WTC11 (cell line): ENCODE data around the gene CDH13.

Experiments
- AR ChIP-seq: fragments of 250-450 bp; sonication (Bioruptor Pico); IDR thresholded peaks from 2 replicates; pipeline ENCODE4 v1.9.0; 2021; ENCODE audit warnings: mild to moderate bottlenecking
- NFE2L1 ChIP-seq: sonication (generic); formaldehyde crosslinking; IDR thresholded peaks from 2 replicates; pipeline ENCODE4 v1.8.1; 2023; ENCODE audit warnings: missing genetic modification reagents
- USF2 ChIP-seq: sonication (generic); formaldehyde crosslinking; IDR thresholded peaks from 2 replicates; pipeline ENCODE4 v1.8.1; 2023; ENCODE audit warnings: mild to moderate bottlenecking, missing genetic modification reagents, moderate library complexity
- ZBTB21 ChIP-seq: sonication (generic); formaldehyde crosslinking; IDR thresholded peaks from 2 replicates; pipeline ENCODE4 v1.8.1; 2023; ENCODE audit warnings: mild to moderate bottlenecking, missing genetic modification reagents, borderline replicate concordance
- TF ChIP-seq, protein P1 (sequence below): fragments of 200-600 bp; IDR thresholded peaks from 2 replicates; pipeline ENCODE4 v1.8.0; 2022; ENCODE audit warnings: antibody characterized with exemption
- TF ChIP-seq, protein P2 (sequence below): sonication (generic); formaldehyde crosslinking; conservative IDR thresholded peaks from 2 replicates; pipeline ENCODE4 v1.8.1; 2022; ENCODE audit warnings: mild to moderate bottlenecking, missing genetic modification reagents

DNA sequence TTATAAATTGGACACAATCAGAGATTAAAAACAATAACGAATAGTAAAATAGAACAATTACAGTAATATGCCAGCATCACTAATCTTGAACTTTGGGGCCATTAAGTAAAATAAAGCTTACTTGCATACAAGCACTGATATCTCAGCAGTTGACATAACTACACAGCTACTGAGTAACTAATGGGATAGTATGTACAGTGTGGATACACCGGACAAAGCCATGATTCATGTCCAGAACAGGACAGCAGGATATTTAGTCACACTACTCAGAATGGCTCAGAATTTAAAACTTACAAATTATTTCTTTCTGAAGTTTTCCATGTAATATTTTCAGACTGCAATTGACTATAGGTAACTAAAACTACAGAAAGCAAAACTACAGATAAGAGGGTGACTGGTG is 427.5 kb downstream of the CDH13 start:
- TF ChIP-seq NFE2L1 (CRISPR knock-in tag) (no peak), AR (CRISPR knock-in tag) (no peak), USF2 (CRISPR knock-in tag) (no peak), ZBTB21 (CRISPR knock-in tag) (no peak)
- TF ChIP-seq, protein P1, sequence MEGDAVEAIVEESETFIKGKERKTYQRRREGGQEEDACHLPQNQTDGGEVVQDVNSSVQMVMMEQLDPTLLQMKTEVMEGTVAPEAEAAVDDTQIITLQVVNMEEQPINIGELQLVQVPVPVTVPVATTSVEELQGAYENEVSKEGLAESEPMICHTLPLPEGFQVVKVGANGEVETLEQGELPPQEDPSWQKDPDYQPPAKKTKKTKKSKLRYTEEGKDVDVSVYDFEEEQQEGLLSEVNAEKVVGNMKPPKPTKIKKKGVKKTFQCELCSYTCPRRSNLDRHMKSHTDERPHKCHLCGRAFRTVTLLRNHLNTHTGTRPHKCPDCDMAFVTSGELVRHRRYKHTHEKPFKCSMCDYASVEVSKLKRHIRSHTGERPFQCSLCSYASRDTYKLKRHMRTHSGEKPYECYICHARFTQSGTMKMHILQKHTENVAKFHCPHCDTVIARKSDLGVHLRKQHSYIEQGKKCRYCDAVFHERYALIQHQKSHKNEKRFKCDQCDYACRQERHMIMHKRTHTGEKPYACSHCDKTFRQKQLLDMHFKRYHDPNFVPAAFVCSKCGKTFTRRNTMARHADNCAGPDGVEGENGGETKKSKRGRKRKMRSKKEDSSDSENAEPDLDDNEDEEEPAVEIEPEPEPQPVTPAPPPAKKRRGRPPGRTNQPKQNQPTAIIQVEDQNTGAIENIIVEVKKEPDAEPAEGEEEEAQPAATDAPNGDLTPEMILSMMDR = no peak
- TF ChIP-seq, protein P2, sequence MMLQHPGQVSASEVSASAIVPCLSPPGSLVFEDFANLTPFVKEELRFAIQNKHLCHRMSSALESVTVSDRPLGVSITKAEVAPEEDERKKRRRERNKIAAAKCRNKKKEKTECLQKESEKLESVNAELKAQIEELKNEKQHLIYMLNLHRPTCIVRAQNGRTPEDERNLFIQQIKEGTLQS = no peak
